GM03348 (cell line): ENCODE data around the gene GATA3.

Source experiments
- DNase-seq: peaks from one replicate; pipeline ENCODE4 v3.0.0; 2012; ENCODE audit warnings: low spot score

Gene GATA3

DNA sequence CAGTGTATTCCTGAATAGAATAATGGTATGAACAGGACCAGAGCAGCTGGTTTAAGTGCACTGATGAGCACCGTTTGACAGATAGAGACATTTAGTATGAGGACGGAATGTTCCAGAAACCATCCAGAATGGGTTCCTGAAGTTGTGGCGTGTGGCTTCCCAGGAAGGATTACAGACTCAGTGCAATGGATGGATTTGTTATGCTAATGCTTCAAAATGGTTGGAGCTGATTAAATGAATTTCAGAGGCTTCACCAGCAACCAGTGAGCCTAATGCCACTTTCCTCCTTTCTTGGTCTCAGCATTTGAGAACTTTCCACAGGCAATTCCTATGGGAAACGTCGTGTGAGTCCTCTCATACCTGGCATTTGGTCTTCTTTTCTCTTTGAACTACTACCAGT, 9.9 kb downstream of the GATA3 start:
- DNase-seq, result no peak

DNA sequence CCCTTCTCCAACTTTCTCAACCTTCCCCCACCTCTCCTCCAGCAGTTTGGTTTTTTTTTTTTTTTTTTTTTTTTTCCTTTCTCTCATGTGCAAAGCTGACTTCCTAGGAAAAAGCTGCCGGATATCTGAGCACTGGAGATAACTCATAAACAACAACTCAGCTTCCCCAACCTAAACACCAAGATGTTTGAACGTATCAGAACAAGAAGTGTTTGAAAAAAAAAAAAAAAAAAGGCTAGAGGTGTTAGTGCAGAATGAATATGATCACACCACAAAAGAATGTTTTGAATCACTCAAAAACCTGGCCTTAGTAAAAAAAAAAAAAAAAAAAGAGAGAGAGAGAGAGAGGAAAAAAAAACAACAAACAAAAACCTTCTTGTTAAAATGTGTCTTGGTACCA, 11.2 kb downstream of the GATA3 start:
- no peak for DNase-seq

DNA sequence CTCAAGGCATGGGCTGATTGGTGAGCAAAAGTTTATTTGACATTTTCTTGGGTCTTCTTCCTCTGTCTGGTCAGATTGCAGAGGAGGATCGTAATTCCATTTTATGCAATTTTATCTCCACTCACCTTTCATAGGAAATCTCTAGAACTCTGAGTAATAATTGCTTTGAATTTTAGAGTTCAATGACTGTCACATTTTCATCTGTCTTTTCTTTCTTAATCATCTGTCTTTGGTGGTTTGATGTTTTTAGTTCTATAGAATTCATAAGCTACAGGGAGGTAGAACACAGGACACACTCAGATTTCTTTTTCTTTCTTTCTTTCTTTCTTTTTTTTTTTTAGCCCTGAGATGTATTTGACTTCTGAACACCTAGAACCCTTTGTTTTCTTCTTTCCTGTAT, 11.6 kb downstream of the GATA3 start:
- DNase-seq, result no peak

DNA sequence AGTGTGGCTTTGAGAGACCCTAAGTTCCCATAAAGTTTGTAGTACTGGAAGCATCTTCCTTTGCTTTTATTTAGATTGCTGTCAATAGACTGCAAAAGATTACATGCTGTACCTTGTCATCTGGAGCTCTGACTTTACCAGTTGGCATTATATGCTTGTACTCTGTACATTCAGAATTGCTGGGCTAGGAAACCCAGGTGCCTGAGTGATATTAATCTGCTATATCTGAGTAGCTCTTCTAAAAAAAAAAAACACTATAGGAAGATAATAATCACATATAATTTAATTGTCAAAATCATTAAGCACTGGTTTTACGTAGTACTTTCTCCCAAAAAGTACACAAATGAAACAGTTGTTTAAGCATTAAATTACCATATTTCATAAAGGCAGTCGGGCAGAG, 12.3 kb downstream of the GATA3 start:
- no peak for DNase-seq

DNA sequence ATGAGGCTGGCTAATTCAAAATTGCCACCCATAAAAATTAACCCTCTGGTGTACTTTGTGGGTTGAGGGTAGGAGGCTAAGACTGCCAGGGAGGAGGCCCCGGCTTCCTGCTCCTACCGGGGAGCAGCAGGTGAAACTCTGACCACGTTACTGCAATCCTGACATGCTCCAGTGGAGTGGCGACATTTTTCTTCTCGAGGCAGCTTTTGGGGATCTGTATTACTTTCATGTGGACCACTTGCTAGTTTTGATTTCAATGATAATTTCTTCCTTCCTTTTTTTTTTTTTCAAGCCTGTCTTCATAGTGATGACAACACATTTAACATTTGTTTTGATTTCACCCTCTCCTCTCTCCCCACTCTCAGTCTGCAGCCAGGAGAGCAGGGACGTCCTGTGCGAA, 14.6 kb downstream of the GATA3 start:
- DNase-seq, result no peak

DNA sequence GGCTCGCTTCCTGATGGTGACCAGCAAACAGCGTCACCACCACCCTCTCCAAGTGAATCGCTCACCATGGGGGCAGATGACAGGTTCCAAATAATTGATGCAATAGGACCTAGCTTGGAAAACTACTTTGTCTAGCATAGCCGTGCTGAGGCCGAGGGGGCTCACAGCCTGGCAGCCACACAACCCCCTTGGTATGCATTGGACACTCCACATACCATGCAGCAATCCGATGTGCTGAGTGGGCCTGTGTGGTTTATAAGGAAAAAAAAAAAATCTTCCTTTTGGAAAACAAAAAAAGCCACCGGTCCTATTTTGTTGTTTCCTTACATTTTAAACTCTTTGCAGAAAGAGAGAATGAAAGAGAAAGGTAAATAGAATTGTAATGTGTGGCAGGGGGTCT, 15.1 kb downstream of the GATA3 start:
- DNase-seq, result peak; percentile 48

DNA sequence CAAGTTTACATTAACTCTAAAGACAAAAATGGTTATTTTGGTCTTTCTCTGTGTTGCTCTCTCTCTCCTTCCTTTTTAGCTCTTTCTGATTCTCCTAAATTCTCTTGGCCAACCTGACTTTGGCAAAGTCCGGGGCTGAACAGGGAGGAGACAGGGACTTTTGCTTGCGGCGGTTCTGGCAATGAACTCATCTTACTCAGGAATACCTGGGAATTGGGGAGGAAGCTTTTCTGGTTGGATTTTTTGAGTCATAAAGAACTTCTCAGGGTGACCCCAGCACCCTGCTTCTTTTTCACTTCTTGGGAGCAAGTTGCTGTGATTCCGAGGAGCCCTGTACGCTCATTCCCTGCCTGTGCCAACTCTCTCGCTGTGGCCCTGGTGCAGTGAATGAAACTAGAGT, 16.0 kb downstream of the GATA3 start:
- DNase-seq, result no peak

DNA sequence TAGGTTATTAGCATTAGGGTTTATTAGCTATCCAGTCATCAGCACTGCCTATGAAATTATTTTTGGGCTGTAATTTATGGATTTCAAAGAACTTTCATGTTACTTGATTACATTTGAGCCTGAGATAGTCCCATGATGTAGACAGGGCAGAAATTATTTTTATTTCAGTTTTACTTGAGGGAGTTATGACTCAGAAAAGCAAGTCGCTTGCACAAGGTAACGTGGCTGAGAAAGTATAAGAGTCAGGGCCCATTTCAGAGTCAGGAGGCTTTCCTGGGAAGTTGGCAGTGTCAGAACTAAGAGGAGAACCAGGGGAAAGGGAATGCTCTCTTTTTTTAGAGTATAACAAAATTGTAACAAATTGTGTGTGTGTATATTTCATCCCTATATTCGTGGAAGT, 16.5 kb downstream of the GATA3 start:
- DNase-seq, result no peak

DNA sequence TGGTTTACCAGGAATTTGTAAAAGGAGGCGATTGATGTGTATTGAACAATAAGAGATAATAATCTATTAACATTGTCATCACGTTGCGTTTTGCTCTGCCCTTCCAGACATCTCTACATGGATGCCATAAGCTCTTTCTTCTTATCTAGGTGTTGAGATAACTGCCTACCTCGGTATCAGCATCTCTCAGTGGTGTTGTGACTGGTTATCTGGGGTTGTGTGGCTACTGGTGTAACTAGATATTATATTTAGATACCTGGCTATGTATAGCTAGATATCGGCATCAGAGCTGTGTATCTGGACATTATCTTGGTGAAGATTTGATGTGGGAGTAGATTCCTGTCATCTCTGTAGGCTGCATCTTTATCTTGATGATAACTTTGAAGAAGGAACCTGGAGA, 17.2 kb downstream of the GATA3 start:
- no peak for DNase-seq

DNA sequence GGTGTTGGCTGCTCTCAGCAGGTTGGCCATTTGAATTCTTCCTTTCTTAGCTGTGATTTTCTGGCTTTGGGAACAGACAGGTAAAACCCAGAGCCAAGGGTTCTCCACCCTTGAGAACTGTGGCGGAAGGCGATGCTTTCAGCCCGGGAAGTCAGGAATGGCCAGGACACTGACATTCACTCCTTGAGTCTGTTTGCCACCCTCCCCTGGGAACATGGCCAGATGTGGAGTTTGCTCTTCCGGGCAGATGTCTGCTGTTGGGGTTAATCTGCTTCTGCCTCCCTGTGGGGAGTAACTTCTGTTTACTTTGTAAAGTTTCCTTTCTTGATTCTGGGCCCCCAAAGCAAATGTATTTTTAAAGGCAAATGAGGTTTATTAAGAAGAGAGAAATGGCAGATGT, 17.7 kb downstream of the GATA3 start:
- no peak for DNase-seq

DNA sequence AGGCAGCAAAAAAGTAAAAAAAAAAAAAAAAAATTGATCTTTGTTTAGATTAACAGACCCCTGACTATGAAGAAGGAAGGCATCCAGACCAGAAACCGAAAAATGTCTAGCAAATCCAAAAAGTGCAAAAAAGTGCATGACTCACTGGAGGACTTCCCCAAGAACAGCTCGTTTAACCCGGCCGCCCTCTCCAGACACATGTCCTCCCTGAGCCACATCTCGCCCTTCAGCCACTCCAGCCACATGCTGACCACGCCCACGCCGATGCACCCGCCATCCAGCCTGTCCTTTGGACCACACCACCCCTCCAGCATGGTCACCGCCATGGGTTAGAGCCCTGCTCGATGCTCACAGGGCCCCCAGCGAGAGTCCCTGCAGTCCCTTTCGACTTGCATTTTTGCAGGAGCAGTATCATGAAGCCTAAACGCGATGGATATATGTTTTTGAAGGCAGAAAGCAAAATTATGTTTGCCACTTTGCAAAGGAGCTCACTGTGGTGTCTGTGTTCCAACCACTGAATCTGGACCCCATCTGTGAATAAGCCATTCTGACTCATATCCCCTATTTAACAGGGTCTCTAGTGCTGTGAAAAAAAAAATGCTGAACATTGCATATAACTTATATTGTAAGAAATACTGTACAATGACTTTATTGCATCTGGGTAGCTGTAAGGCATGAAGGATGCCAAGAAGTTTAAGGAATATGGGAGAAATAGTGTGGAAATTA, 19.4 kb downstream of the GATA3 start:
- DNase-seq, result no peak

DNA sequence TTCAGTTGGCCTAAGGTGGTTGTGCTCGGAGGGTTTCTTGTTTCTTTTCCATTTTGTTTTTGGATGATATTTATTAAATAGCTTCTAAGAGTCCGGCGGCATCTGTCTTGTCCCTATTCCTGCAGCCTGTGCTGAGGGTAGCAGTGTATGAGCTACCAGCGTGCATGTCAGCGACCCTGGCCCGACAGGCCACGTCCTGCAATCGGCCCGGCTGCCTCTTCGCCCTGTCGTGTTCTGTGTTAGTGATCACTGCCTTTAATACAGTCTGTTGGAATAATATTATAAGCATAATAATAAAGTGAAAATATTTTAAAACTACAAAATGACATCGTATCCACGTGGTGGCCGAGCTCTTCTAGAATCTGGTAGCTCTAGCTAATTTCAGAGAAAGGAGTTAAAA, 20.4 kb downstream of the GATA3 start:
- DNase-seq, result no peak

DNA sequence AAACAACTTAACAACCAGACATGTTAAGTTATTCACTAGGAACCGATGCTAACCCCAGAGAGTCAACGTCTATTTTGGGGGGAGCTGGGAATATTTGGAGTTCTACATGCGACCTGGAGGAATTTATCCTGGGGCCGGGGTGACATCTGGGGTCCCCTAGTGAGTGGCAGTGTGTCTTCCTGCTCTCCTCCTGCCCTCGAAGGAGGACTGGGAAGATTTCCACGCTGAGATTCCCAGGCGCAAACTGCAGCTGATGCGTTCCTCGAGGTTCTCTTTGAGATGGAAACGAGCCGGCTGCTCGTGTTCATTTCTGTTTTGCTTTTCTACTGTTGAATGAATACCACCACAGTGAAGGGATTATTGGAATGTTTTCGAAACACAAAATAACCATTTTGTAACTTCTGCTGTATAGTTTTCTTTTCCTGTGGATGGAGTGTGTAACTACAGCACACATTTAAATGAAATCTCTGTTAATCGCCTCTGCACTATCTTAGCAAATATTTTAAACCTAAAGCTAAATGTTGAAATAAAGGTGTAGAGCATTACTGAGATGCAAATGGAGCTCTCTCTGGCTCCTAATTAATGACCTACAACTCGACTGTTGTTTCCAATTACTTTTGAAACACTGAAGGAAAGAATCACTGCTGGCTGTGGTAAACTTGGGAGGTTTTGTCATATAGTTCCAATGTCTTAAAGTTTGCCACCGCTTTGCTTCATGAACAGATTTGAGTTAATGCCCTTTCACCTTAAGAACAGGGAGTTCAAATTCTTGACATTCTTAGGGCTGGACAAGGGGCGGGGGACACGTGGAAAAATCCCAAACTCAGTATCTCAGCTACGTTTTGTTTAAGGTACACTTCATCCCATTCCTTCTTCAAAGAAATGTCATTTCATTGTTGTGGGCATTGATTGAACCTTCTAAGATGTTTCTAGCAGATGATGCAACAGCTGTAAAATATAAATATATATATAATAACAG, 21.1 kb downstream of the GATA3 start:
- no peak for DNase-seq

DNA sequence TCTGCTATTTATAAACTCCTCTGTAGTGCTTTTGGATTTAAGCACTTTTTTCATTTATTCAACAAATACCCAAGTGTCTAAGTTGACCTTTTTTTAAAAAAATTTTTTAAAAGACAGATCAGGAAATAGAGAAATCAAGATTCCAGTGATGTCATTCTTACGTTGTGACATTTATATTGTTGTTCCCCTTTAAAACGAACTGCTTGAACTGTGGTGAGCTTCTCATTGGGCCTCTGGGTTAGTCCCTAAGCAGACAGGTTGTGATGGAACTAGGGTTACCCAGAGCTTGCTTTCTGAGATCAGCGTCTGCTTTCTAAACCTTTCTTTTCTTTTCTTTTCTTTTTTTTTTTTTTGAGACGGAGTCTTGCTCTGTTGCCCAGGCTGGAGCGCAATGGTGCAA, 22.4 kb downstream of the GATA3 start:
- no peak for DNase-seq

DNA sequence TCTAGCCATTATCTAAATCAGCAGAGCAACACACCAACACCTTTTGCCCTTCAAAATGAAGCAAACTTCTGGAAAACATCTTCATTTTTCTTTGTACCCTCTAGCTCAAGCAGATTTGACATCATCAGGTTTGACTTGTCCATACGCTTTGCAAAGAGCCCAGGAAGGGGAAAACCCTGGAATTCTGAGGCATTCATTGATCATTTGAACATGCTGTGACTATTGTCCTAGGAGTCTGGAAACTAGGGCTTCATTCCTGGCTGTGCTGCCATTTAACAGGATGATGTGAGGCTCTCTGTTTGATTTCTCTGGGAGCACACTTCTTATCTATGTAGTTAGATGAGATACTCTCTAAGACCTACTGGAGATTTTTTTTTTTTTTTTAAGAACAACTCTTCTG, 23.5 kb downstream of the GATA3 start:
- no peak for DNase-seq

DNA sequence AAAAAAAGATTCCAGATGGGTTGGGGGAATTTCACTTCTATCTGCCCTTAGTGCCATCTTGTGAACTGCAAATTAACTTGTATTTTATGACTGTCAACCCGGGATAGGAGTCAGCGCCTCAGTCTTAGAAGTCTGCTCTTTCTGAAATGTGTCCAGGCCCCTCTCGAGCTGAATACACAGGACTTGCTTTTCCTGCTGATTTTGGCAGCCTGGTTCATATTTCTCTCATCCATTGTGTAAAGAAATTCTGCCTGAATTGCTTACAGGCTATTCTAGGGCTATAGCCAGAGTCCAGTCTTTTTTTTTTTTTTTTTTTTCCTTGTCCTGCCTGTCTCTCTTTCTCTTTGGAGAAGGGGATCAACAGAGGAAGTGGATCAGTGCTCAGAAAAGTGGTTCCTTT, 24.6 kb downstream of the GATA3 start:
- no peak for DNase-seq

DNA sequence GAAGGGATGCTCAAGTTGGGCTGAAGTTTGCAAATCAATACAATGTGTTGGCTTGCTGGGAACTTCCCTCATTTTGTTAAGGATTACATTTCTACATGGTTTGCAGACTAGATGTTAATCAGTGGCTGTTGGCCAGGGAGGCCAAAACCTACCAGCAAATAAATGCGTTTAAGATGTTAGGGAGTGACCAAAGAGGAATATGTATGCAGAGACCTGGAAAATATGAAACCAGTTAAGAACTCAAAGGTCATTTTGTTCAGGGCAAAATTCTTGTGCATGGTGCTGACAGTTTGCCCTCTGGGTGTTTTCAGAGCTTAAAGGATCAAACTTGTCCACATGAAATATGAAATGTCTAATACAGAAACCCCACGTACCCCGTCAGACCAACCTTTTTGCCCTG, 30.3 kb downstream of the GATA3 start:
- DNase-seq, result no peak

DNA sequence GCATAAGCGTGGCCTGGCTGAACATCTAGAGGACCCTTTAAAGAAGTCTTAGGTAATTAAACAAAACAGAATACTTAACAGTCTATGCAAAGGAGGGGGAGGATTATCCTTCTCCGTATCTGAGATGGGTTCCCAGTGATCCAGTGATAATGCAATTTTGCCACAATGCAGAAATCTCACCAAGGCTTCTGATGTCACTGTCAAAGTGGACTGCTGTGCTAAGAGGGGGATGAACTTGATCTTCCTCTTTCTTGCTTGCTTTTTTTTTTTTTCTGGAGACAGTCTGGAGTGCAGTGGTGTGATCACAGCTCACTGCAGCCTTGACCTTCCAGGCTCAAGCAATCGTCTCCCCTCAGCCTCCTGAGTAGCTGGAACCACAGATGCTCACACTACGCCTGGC, 30.8 kb downstream of the GATA3 start:
- no peak for DNase-seq

DNA sequence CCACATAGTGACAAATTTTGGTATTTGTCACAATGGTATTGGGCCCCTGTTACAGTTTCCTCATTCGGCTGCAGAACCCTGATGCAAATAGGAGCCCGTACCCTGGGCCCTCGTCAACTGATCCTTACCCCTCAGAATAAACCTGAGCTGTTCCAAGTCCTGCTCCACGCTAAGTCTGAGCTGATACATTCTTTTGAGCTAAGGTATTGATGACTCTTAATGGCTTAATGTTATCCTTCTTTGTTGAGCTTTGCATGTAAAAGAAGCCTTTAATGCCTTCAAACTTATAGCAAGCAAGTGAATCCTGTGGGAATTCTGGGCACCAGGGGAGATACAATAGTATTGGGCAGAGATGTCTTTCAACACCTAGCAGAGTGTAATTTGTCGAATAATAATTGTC, 31.8 kb downstream of the GATA3 start:
- DNase-seq, result no peak

DNA sequence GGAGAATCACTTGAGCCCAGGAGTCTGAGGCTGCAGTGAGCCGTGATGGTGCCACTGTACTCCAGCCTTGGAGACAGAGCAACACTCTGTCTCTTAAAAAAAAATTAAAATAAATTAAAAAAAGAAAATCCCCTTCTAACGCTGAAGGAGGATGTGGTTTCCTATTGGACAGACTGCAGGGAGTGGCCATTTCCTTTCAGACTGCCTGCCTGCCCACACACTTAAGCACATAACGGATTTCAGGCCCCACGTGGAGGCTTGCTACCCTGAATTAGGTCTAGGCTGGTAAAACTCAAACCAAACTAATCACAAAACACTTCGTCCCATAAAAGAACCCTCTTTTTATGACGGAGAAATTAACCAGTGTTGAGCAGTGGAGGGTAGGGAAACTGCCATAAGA, 34.0 kb downstream of the GATA3 start:
- DNase-seq, result no peak

DNA sequence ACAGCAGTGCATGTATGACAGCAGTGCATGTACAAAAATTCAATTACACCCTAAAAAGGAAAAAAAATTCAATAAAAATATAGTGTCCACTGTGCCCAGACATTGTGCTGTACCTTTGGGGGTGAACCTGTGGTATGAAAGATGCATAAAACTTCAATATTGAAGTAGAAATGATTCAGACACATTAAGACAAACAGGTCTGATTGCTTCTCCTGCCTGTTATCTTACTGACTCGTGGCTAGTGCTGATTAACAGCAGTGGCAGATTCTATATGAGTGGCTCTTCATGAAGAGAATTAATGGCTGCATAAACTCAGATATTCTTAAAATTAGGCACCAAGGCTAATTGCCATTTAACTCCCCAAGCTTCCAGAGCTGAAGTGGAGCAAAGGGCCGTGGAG, 37.9 kb downstream of the GATA3 start:
- no peak for DNase-seq

DNA sequence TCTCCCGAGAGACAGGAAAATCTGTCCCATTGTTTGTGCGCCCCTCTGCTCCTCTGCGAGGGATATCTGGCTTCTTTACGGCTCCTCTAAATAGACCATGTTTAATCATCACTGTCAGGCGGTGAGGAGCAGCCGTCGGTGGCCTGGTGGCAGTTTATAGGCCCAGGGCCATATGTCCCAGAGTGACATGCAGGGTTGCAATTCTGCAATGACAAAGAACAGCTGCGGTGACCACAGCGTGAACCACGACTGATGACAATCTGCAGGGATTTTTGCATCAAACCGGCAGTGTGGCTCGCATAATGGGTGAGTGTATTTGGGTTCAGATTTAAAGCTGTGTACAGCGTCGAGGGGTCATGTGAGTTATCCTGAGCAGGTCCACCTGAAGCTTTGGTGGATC, 41.5 kb downstream of the GATA3 start:
- DNase-seq, result no peak

DNA sequence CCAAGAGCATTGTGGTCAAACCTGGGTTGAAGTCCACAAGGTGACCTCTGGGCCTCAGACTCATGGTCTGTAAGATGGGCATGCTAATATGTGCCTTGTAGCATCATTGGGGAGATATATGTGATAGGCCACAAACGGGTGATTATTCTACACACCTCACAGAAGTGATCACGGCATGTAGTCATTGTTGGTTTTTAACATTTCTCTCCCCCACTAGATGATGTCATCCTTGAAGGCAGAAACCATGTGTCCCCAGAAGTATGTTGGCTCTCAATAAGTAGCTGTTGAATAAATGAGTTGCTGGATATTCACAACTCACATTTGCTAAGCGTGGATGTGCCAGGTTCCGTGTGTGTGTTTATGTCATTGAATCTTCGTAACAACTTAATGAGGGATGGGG, 42.4 kb downstream of the GATA3 start:
- DNase-seq, result no peak

DNA sequence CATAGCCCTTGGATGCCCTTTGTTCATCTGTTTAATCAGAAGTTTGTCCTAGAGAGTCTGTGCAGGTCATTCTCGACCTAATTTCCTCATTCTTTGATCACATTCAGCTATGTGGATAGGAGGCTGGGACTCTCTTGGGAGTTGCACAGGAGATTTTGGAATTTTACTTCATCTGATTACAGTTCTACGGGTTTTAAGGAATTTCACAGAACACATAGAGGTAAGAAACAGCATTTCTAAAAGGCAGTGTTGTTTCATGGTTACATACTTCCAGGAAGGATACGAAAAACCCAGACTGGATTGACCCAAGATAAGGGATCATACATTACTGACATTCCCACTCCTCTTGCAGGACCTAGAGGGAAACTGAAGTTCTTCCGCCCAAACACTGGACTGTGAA, 45.9 kb downstream of the GATA3 start:
- no peak for DNase-seq
